ENCODE data around the gene CTAGE8.
"Not testable (repeated sequence)": the region's sequence is repeated elsewhere in the genome, so short reads cannot be mapped to it uniquely, and the experiment has no call there.

CTAGE8 gene, protein sequence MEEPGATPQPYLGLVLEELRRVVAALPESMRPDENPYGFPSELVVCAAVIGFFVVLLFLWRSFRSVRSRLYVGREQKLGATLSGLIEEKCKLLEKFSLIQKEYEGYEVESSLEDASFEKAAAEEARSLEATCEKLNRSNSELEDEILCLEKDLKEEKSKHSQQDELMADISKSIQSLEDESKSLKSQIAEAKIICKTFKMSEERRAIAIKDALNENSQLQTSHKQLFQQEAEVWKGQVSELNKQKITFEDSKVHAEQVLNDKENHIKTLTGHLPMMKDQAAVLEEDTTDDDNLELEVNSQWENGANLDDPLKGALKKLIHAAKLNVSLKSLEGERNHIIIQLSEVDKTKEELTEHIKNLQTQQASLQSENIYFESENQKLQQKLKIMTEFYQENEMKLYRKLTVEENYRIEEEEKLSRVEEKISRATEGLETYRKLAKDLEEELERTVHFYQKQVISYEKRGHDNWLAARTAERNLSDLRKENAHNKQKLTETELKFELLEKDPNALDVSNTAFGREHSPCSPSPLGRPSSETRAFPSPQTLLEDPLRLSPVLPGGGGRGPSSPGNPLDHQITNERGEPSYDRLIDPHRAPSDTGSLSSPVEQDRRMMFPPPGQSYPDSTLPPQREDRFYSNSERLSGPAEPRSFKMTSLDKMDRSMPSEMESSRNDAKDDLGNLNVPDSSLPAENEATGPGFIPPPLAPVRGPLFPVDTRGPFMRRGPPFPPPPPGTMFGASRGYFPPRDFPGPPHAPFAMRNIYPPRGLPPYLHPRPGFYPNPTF

GRCh38 chr7:144269188-144269587, at the start of gene CTAGE8:
Gene CTAGE8, minus strand, starts transcription at chr7:144269288. Its CDS starts 38 bp downstream, at chr7:144269250.
- in situ Hi-C loops (cut with MboI; ENCODE audit: low pct_unique_long_range_greater_than_20kb, low sequenced_read_pairs) = not testable (repeated sequence)

DNA sequence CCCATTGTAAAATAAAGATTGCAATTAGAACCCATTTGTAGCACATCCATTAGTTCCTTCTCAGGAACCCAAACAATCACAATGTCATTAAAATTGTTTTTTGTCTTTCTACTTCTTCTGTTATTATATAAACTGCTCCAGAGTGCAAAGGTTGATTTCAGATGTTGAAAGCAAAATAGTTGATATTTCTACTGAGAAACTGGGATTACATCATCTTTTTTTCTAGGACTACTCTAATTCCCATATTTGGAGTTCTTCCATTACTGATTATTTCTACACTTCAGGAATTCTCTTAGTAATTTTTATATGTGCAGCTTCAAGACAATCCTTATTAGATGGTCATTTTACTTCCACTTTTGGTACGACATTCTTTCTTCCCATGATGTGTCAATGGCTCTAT, 48.4 kb upstream of the CTAGE8 start:
- in situ Hi-C loops (cut with MboI; ENCODE audit: low pct_unique_long_range_greater_than_20kb, low sequenced_read_pairs); DNase-seq: not testable (repeated sequence)

More at GRCh38 chr7:144269188-144269587, at the start of gene CTAGE8:
- DNase-seq = not testable (repeated sequence)

DNA sequence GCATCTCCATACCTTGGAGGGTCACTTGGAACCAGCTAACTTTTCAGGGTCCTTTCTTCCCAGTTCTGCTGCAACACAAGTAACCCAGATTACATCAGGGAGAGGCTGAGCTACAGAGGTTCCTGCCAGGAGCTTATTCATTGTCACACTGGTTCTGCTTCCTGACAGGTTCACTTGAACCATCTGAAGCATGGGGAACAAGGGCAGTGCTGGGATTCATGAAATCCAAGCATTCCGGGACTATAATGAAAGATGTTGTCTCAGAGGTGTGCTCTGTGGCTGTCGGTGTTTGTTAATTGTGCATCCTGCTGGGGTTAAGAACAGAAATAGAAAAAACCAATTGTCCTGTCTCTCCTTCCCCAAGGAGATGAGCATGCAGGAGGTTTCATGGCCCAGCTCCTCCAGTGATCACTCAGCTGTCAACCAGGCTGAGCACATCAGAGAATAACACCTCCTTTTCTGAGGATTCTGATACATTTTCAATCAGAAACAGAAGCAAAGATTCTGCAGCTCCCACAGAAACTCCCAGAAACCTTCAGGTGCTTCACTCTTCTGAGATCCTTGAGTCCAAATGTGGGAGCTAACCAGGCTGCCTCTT, 42.9 kb upstream of the CTAGE8 start, which contains the start of gene OR2A1:
Gene OR2A1 (plus strand): TSS at position 548 of the 598 bp plus-strand sequence. CDS start 5,706 bp downstream, outside the sequence.
- in situ Hi-C loops (cut with MboI; ENCODE audit: low pct_unique_long_range_greater_than_20kb, low sequenced_read_pairs); DNase-seq: not testable (repeated sequence)

DNA sequence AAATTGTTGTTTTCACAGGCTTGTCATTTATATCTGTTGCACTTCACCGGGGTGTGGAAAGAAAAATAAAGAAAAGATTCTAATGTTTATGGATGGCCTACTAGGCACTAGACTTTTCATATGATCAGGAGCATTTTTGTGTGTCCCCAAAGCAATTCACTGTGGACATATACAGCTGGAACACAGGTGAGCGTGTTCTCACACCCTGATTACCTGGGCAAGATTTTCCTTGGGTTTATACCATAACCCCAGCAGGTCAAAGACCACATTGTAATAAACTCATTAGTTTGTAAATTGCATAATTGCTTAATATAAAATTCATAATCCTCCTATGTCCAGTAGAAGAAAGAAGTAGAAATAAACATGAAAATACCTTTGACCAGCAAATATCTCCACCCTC, 42.1 kb upstream of the CTAGE8 start:
- DNase-seq; in situ Hi-C loops (cut with MboI; ENCODE audit: low pct_unique_long_range_greater_than_20kb, low sequenced_read_pairs): not testable (repeated sequence)

DNA sequence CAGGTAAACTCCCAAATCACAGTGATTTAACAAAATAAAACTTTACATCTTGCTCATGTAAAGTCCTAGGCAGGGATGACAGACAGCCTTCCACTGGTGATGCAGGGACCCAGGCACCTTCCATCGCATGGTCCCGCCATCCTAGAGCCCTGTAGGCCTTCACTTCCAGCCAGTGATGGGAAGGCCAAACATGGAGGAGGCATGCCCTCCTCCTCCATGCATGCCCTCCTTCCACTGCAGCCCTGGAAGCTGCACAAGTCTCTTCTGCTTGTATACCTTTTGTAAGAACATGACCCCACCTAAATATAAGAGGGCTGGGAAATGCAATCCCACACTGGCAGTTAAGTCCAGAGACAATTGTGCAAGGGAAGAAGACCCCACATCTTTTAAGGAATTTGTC, 40.6 kb upstream of the CTAGE8 start:
- in situ Hi-C loops (cut with MboI; ENCODE audit: low pct_unique_long_range_greater_than_20kb, low sequenced_read_pairs); DNase-seq: not testable (repeated sequence)

DNA sequence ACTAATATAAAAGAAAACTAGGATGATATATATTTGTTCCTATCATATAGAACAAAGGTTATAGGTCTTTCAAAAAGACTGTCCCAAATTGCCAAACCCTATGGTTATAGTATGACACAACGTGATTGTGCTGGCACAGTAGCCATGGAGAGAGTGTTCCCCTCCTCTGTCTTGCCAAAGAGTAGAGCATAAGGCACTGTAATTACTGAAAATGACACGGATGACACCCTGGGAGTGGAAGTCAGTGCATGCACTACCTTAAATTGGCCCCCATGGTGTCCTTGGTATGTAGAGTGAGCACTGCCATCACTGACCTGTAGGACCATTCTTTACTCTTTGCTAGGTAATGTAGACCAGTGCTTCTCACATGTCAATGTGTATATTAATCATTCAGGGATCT, 36.1 kb upstream of the CTAGE8 start:
- in situ Hi-C loops (cut with MboI; ENCODE audit: low pct_unique_long_range_greater_than_20kb, low sequenced_read_pairs); DNase-seq: not testable (repeated sequence)

DNA sequence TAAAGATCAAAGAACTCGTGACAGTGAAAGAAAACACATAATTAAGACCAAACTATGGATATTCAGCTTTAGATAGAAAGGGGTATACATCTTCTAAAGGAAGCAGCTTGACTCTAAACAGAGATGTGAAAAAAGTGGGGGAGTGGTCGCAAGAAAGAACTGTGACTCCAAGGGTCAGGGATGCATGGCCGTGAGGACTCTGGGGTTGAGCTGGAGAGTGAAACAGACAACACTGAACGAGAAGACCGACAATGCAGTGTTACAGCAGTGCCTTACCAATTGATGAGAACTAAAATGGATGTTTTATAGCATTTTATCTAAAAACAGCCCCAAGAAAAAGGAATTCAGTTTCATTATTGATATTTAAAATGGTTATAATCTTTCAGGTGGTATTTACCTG, 34.5 kb upstream of the CTAGE8 start:
- DNase-seq; in situ Hi-C loops (cut with MboI; ENCODE audit: low pct_unique_long_range_greater_than_20kb, low sequenced_read_pairs): not testable (repeated sequence)

- DNase-seq; in situ Hi-C loops (cut with MboI; ENCODE audit: low pct_unique_long_range_greater_than_20kb, low sequenced_read_pairs): not testable (repeated sequence)
Measured at GRCh38 chr7:144302578-144303303, 33.7 kb upstream of the CTAGE8 start.

DNA sequence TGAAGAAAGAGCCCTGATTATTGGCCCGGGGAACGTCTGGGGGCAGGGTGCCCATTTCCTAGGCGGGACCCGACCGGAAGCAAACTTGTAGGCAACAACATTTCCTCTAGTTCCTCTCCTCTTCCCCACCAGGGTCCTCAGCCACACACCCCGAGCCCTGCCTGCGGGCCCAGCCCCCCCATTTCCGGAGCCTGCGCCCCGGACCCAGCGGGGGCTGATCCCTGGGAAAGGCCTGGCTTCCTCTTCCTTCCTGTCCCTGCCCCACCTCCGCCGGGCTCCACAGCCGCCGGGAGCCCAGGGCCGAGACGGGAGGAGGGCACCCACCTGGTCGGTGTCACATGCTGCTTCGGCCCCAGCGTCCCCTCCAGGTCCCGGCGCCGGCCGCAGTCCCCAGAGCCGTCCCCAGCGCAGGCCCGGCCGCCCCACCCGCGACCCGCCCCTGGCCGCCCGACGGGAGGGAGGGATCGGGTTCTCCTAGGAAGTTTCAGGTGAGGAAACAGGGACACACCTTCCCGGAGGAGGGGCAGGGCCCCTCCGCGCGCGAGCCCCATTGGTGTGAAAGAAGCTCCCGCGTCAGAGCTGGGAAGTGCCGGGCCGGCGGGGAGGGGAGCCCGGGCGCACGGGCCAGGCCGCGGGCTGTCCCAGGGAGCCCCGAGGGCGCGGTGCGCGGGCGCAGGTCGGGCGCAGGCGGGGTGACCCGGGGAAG, 24.9 kb upstream of the CTAGE8 start:
- in situ Hi-C loops (cut with MboI; ENCODE audit: low pct_unique_long_range_greater_than_20kb, low sequenced_read_pairs) = not testable (repeated sequence)

GRCh38 chr7:144292384-144293161, 23.5 kb upstream of the CTAGE8 start:
- DNase-seq; in situ Hi-C loops (cut with MboI; ENCODE audit: low pct_unique_long_range_greater_than_20kb, low sequenced_read_pairs): not testable (repeated sequence)

More for the DNA sequence above, 24.9 kb upstream of the CTAGE8 start:
- not testable (repeated sequence) for DNase-seq

DNA sequence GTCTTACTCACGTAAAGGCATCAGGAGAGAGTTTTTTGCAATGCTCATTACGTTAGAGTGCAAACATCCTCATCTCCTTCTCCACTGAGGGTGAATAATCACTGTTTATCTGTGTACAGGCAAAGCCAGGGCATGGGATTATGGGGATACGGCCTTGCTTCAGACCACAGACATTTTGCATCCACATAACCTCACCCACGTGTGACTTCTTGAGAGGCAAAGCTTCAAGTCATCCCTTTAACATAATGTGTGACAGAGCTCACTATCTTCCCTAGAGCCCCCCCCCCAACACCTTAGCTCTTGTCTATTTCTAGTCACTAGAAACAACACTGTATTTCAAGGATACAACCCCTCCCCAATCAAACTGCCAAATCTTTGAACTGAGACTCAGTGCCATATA, 22.5 kb upstream of the CTAGE8 start:
- DNase-seq; in situ Hi-C loops (cut with MboI; ENCODE audit: low pct_unique_long_range_greater_than_20kb, low sequenced_read_pairs): not testable (repeated sequence)

DNA sequence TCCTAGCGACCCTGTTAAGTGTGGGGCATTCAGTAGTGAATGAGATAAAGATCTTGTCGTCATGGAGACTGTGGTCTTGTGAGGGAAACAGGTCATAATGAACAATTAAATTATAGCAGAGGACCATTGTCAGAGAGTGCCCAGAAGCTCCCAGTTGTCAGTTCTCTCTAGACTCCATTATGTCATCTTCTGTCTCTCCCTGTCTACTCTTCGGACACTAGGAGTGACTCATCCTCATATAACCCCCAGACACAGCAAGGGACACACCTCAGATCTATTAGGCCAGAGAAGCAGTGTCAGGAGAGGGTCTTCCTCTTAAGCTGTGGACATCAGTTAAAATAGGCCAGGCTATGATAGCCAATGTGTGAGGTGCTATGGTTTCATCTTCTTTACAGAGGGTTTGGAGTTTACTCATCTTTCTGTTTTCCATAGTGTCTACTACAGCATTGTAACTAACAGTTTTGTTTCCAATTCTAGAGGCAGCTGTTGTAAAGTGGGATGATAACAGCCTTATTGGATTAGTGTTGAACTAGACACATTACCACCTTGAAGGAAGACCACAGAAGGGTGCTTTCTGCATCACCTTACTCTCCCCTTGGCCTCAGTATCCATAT, 18.2 kb upstream of the CTAGE8 start:
- DNase-seq; in situ Hi-C loops (cut with MboI; ENCODE audit: low pct_unique_long_range_greater_than_20kb, low sequenced_read_pairs): not testable (repeated sequence)

DNA sequence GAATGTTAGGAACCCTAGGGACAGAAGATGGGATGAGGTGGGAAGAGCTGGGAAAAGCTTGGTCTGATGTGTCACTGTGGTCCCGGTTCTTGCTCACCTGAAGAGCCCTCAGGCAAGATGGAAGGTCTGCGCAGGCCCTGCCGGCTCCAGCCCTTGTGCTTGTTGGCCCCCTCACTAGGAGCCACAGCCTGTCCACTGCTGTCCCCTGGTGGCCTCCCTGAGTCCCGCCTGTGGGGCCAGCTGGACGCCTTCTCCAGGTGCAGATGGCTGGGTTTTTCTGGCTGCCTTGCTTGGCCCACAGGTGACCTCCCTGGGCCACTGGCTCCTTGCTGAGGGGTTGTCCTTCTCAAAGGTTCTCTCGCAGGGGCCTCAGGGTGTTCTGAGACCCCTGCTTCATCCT, 14.6 kb upstream of the CTAGE8 start:
- in situ Hi-C loops (cut with MboI; ENCODE audit: low pct_unique_long_range_greater_than_20kb, low sequenced_read_pairs); DNase-seq: not testable (repeated sequence)

DNA sequence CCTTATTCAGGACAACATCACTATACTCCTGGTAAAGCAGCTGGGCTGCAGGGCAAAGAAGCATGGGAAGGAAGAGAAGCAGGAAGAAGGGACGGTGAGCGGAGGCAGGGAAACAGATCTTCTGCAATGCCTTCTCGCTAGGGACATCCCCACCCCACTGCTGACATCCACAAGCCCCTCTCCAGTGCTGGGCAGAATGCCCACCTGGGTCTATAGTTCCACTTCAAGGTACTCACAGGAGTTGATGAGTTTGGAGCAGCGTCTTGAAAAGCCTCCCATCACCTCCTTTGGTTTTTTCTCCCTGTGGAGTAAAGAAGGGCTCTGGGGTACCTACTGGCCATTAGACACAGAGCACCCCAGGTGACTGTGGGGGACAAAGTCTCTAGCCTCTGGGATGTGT, 13.4 kb upstream of the CTAGE8 start:
- DNase-seq; in situ Hi-C loops (cut with MboI; ENCODE audit: low pct_unique_long_range_greater_than_20kb, low sequenced_read_pairs): not testable (repeated sequence)

GRCh38 chr7:144281981-144282380, 12.9 kb upstream of the CTAGE8 start:
- in situ Hi-C loops (cut with MboI; ENCODE audit: low pct_unique_long_range_greater_than_20kb, low sequenced_read_pairs) = not testable (repeated sequence)

GRCh38 chr7:144280010-144280409, 10.9 kb upstream of the CTAGE8 start:
- DNase-seq; in situ Hi-C loops (cut with MboI; ENCODE audit: low pct_unique_long_range_greater_than_20kb, low sequenced_read_pairs): not testable (repeated sequence)

More at GRCh38 chr7:144281981-144282380, 12.9 kb upstream of the CTAGE8 start:
- DNase-seq = not testable (repeated sequence)

DNA sequence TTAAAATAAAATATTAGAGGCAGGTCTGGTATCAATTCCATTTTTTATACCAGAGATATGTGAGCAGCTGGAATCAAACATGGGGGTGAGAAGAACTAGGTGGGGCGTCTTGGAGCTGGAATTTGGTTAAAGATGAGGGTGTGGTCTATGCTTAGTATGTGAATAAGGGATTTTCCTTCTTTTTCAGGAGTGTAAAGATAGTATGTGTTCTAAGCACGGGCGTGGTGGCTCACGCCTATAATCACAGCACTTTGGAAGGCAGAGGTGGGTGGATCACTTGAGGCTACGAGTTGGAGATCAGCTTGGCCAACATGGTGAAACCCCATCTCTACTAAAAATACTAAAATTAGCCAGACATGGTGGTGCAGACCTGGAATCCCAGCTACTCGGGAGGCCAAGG, 6.2 kb upstream of the CTAGE8 start:
- in situ Hi-C loops (cut with MboI; ENCODE audit: low pct_unique_long_range_greater_than_20kb, low sequenced_read_pairs); DNase-seq: not testable (repeated sequence)
